HG02970 (cell line): ENCODE measurements around the gene MTG2.

Experiments used
- ATAC-seq: cut with Tn5 transposase; IDR thresholded peaks from one replicate; pipeline ENCODE4 v1.9.1; 2021; ENCODE audit warnings: mild to moderate bottlenecking, moderate library complexity, moderate number of reproducible peaks; ENCODE audit not compliant: unreplicated experiment, low FRiP score

MTG2 gene

GRCh38 chr20:62242176-62242575, 59.3 kb downstream of the MTG2 start:
- ATAC-seq, result no peak

- ATAC-seq, result no peak
Observed at GRCh38 chr20:62243106-62243505, 60.3 kb downstream of the MTG2 start.

- no peak for ATAC-seq
Observed at GRCh38 chr20:62243906-62244515, 61.2 kb downstream of the MTG2 start.

GRCh38 chr20:62244644-62245108, 61.8 kb downstream of the MTG2 start:
- ATAC-seq, result no peak

GRCh38 chr20:62245911-62246280, 63.1 kb downstream of the MTG2 start:
- ATAC-seq, result no peak

DNA sequence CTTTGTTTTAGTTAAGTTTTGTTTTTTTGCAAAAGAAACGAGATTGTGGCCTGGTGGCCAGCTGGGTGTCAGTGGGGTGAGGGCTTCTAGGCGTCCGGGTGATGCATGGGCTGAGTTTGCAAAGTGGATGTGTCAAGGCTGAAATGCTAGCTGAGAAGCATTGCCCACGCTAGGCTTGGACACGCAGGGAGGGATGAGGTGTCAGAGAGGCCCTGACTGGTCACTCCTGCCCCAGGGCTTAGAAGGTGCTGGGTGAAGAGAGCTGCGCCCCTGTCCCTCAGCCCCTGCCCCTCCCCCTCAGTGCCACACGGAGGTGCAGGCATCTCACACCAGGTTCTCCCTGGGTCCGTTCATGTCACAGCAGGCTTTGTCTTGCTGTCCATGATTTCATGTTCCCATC, 63.6 kb downstream of the MTG2 start:
- no peak for ATAC-seq

DNA sequence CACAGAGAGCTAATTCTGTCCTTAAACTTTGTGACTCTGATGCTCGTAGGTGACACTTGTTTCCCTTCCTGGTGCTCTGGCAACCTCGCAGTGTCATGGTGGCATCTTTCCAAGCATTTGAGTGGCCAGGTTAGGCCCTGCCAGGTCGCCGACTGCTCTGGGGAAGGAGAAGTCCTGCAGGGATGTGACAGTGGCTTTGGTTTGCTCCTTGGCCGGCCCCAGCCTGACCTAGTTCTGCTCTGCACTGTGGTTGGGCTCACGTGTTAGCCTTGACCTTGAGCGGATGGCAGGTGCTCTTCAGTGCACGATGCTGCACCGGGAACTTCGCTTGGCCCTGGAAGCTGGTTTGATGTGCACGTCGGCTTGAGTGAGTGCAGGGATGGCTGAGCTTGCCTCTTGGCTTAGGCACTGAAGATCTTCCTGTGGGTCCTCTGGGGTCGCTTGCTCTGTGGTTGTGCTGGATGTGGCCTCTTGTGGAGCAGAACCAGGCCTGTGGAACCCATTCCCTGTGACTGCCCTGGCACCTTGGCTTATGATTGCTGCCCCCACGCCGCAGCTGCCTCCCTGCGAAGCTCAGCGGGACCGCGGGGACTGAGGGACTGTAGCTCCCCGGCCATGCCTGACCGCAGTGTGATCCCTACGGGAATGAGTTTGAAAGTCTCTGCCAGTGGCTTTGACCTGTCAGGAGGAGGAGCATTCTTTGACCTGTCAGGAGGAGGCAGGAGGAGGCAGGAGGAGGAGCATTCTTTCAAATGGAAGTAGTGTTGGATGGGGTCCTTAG, 64.2 kb downstream of the MTG2 start:
- no peak for ATAC-seq

GRCh38 chr20:62248890-62249560, 66.2 kb downstream of the MTG2 start:
- ATAC-seq, result no peak

DNA sequence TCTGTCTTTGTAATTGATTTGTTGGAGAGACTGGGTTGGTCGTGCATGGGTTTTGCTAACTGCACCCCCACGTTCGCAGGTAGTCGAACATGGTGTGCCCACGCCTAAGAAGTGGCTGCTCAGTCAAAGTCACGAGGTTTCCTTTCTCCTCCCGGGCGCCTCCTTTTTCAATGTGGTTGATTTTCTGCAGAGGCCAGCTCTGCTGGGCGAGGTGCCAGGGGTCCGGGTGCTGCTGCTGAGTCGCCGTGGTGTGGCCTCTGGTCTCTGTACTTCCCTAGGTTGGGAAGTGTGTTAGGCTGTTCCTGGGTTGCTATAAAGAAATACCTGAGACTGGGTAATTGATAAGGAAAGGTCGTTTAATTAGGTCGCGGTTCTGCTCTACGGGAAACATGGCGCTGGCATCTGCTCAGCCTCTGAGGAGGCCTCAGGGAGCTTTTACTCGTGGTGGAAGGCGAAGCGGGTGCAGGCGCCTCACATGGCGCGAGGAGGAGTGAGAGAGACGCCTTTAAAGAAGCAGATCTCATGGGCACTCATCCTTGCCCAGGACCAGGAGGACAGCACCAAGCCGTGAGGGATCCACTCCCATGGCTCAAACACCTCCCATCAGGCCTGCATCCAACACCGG, 69.6 kb downstream of the MTG2 start:
- ATAC-seq, result no peak
